ENCODE results near the gene KDM4C. TPM values are rescaled to one million over a fixed set of nuclear protein-coding genes. Genes with fewer than 3 reads are reported as not detected.

Gene KDM4C
- total RNA-seq, 2 donors from 2014 or later, result 26.1 to 47.8 TPM

DNA sequence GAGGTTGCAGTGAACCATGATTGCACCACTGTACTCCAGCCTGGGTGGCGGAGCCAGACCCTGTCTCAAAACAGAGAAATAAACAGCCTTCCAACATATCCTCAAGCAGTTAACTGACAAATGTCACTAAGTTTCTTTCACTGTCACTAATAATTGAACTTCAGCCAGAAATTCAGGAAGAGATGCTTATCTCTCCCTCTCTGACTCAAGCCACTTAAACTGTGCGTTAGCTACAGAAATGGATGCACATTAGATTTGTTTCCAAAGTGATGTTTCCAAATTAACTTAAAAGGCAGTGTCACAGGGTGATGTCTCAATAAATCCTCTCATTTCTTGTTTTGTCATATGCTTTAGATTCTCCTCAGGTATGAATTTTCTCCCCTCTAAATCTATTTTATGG, 164.9 kb downstream of the KDM4C start:
- Histone ChIP-seq H3K36me3 (no peaks in the 10 kb centered on the region), H3K4me3 (no peak overlapping the region), H3K4me1 (ENCODE audit: control insufficient read depth in 1 of 2, low read depth in 2 of 2) (peaks cover 0 to 5% of the 10 kb centered on the region in 2 donors), H3K9me3 (no peaks in the 10 kb centered on the region), H3K27me3 (replicated peaks; ENCODE audit: insufficient read depth) (no peaks in the 10 kb centered on the region), H3K27ac (no peak overlapping the region)
- TF ChIP-seq, protein P1, sequence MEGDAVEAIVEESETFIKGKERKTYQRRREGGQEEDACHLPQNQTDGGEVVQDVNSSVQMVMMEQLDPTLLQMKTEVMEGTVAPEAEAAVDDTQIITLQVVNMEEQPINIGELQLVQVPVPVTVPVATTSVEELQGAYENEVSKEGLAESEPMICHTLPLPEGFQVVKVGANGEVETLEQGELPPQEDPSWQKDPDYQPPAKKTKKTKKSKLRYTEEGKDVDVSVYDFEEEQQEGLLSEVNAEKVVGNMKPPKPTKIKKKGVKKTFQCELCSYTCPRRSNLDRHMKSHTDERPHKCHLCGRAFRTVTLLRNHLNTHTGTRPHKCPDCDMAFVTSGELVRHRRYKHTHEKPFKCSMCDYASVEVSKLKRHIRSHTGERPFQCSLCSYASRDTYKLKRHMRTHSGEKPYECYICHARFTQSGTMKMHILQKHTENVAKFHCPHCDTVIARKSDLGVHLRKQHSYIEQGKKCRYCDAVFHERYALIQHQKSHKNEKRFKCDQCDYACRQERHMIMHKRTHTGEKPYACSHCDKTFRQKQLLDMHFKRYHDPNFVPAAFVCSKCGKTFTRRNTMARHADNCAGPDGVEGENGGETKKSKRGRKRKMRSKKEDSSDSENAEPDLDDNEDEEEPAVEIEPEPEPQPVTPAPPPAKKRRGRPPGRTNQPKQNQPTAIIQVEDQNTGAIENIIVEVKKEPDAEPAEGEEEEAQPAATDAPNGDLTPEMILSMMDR (IDR thresholded peaks at IDR 0.05), result no peak
- DNase-seq (ENCODE audit: low spot score) (no peak), ATAC-seq (ENCODE audit: insufficient number of reproducible peaks, low FRiP score, low read depth) (no peak)

GRCh38 chr9:6923086-6923485, 165.3 kb downstream of the KDM4C start:
- peaks cover 0 to 5% of the 10 kb centered on the region in 2 donors for H3K4me1 ChIP-seq (ENCODE audit: control insufficient read depth in 1 of 2, low read depth in 2 of 2)
- TF ChIP-seq, protein P1 (IDR thresholded peaks at IDR 0.05), result no peak
- no peaks in the 10 kb centered on the region for H3K36me3 ChIP-seq
- H3K27me3 ChIP-seq (replicated peaks; ENCODE audit: insufficient read depth), result no peaks in the 10 kb centered on the region
- ATAC-seq (ENCODE audit: insufficient number of reproducible peaks, low FRiP score, low read depth) (no peak), DNase-seq (ENCODE audit: low spot score) (no peak)
- H3K27ac ChIP-seq, result no peak overlapping the region
- H3K9me3 ChIP-seq, result no peaks in the 10 kb centered on the region
- H3K4me3 ChIP-seq, result no peak overlapping the region

DNA sequence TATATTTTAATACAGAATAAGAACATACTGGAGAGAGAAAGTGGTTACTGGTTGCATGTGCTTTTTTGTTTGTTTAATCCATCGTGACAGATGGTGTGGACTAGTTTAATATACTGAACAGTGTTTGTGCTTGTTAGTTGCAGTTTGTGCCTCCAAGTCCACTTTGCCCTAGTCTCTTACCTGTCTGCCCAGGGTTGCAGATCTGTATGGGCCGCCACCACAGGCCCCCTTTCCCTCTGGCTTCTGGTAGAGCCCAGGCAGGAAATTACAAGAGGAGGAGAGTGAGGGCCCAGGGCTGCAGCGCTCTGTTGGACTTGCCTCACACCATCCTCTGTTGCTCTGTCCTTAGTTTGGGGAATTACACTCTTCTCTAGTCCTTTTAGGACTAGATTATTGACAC, 166.4 kb downstream of the KDM4C start:
- no peak overlapping the region for H3K27ac ChIP-seq
- TF ChIP-seq, protein P1 (IDR thresholded peaks at IDR 0.05), result no peak
- H3K36me3 ChIP-seq, result no peaks in the 10 kb centered on the region
- DNase-seq (ENCODE audit: low spot score) (no peak), ATAC-seq (ENCODE audit: insufficient number of reproducible peaks, low FRiP score, low read depth) (no peak)
- H3K4me1 ChIP-seq (ENCODE audit: control insufficient read depth in 1 of 2, low read depth in 2 of 2), result peaks cover 0 to 5% of the 10 kb centered on the region in 2 donors
- no peak overlapping the region for H3K4me3 ChIP-seq
- no peaks in the 10 kb centered on the region for H3K9me3 ChIP-seq
- no peaks in the 10 kb centered on the region for H3K27me3 ChIP-seq (replicated peaks; ENCODE audit: insufficient read depth)

- ATAC-seq (ENCODE audit: insufficient number of reproducible peaks, low FRiP score, low read depth) (no peak), DNase-seq (ENCODE audit: low spot score) (no peak)
- TF ChIP-seq, protein P1 (IDR thresholded peaks at IDR 0.05), result no peak
- H3K36me3 ChIP-seq, result no peaks in the 10 kb centered on the region
- no peaks in the 10 kb centered on the region for H3K27me3 ChIP-seq (replicated peaks; ENCODE audit: insufficient read depth)
- no peaks in the 10 kb centered on the region for H3K9me3 ChIP-seq
- H3K4me3 ChIP-seq, result no peak overlapping the region
- peaks cover 0 to 1% of the 10 kb centered on the region in 2 donors for H3K4me1 ChIP-seq (ENCODE audit: control insufficient read depth in 1 of 2, low read depth in 2 of 2)
- no peak overlapping the region for H3K27ac ChIP-seq
These were observed 167.3 kb downstream of the KDM4C start for GRCh38 chr9:6924988-6925563.

DNA sequence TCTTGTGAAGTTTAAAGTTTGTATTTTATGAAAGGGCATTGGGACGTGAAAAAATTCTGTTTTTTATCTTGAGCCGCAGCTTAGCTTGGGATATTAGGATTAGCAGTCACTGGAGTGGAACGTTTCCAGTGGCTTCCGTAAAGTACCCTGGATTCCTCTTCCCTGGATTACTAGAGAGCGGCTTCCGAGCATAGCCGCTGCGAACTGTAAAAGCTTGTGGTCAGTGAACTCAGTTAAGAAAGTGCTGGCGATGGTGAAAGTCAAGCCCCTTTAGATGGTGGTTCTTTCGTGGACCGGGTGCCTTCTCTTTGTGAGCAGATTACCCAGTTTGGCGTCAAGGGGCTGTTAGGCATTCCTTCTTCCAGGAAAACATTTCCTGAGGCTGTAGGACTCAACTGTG, 168.1 kb downstream of the KDM4C start:
- TF ChIP-seq, protein P1 (IDR thresholded peaks at IDR 0.05), result no peak
- Histone ChIP-seq H3K27me3 (replicated peaks; ENCODE audit: insufficient read depth) (no peaks in the 10 kb centered on the region), H3K4me3 (no peak overlapping the region), H3K27ac (no peak overlapping the region), H3K4me1 (ENCODE audit: control insufficient read depth in 1 of 2, low read depth in 2 of 2) (no peaks in the 10 kb centered on the region), H3K36me3 (no peaks in the 10 kb centered on the region), H3K9me3 (no peaks in the 10 kb centered on the region)
- DNase-seq (ENCODE audit: low spot score), result no peak
- ATAC-seq (ENCODE audit: insufficient number of reproducible peaks, low FRiP score, low read depth), result no peak

Measured in thoracic aorta (tissue), 2 donors.